ENCODE results near the gene C2orf68. TPM values are rescaled to one million over a fixed set of nuclear protein-coding genes. Genes with fewer than 3 reads are reported as not detected.
"Not testable (repeated sequence)": the region's sequence is repeated elsewhere in the genome, so short reads cannot be mapped to it uniquely, and the experiment has no call there.

Gene C2orf68, protein sequence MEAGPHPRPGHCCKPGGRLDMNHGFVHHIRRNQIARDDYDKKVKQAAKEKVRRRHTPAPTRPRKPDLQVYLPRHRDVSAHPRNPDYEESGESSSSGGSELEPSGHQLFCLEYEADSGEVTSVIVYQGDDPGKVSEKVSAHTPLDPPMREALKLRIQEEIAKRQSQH
- 19.4 to 33.9 TPM (median 21.3 TPM) in 3 replicates for total RNA-seq
- long read RNA-seq, partial matches to known transcripts = 0 of 3 reads
- long read RNA-seq, other reads (novel, unspliced or antisense) = 3 of 3 reads

DNA sequence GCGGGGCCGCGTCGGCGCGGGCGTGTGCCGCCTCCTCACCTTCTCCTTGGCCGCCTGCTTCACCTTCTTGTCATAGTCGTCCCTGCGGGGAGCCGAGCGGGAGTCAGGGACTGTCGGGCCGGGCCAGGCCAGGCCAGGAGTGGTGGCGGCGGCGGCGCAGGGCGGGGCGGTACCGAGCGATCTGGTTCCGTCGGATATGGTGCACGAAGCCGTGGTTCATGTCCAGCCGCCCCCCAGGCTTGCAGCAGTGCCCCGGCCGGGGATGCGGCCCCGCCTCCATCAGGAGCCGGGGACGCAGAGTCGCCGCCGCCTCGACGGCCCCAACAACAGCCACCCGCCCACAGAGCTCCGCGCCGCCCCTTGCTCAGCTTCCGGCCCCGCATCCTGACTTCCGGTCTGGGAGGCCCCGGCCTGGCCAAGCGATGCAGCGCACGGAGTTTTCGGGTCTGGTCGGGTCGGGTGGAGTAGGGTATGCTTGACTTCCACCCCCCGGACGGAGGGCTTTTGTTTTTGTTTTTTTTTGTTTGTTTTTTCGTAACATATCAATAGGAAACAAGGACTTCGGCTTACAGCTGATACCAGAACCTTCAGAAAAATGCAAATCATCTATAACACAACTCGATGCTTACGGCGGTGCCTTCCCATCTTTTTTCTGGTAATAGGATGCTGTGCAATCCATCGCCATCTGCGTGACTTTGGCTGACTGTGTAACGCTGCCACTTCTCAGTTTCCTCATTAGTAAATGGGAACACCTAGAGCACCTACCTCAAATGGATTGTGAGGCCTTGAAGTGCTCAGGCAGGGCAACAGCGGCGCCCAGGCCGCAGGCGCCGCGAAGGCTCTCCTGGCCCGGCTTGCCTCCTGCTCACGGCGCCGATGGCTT, at the start of gene C2orf68:
Gene C2orf68, minus strand, starts transcription at position 362 of the 883 bp plus-strand sequence. Its CDS starts 82 bp downstream, at position 280.
- Mint-ChIP-seq H3K36me3 (ENCODE audit: low read depth) (peaks cover 5% of the 10 kb centered on the region), H3K27ac (ENCODE audit: unreplicated experiment) (peak within 1 kb of the TSS; percentile 92), H3K9me3 (ENCODE audit: low read depth) (no peaks in the 10 kb centered on the region), H3K27me3 (ENCODE audit: low read depth) (no peaks in the 10 kb centered on the region), H3K4me1 (ENCODE audit: low read depth) (peaks cover 35% of the 10 kb centered on the region), H3K4me3 (ENCODE audit: unreplicated experiment) (peak within 1 kb of the TSS; percentile 82)
- TF ChIP-seq, protein P1, sequence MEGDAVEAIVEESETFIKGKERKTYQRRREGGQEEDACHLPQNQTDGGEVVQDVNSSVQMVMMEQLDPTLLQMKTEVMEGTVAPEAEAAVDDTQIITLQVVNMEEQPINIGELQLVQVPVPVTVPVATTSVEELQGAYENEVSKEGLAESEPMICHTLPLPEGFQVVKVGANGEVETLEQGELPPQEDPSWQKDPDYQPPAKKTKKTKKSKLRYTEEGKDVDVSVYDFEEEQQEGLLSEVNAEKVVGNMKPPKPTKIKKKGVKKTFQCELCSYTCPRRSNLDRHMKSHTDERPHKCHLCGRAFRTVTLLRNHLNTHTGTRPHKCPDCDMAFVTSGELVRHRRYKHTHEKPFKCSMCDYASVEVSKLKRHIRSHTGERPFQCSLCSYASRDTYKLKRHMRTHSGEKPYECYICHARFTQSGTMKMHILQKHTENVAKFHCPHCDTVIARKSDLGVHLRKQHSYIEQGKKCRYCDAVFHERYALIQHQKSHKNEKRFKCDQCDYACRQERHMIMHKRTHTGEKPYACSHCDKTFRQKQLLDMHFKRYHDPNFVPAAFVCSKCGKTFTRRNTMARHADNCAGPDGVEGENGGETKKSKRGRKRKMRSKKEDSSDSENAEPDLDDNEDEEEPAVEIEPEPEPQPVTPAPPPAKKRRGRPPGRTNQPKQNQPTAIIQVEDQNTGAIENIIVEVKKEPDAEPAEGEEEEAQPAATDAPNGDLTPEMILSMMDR (IDR thresholded peaks at IDR 0.05) = no peak
- DNase-seq (ENCODE audit: low spot score) = peak; percentile 97

- Mint-ChIP-seq H3K36me3 (ENCODE audit: low read depth) (peaks cover 1% of the 10 kb centered on the region), H3K27ac (ENCODE audit: unreplicated experiment) (no peak overlapping the region), H3K9me3 (ENCODE audit: low read depth) (no peaks in the 10 kb centered on the region), H3K4me3 (ENCODE audit: unreplicated experiment) (no peak overlapping the region), H3K4me1 (ENCODE audit: low read depth) (peaks cover 8% of the 10 kb centered on the region), H3K27me3 (ENCODE audit: low read depth) (no peaks in the 10 kb centered on the region)
- TF ChIP-seq, protein P1 (IDR thresholded peaks at IDR 0.05) = no peak
- no peak for DNase-seq (ENCODE audit: low spot score)
These were observed 49.4 kb upstream of the C2orf68 start for GRCh38 chr2:85661139-85661858.

DNA sequence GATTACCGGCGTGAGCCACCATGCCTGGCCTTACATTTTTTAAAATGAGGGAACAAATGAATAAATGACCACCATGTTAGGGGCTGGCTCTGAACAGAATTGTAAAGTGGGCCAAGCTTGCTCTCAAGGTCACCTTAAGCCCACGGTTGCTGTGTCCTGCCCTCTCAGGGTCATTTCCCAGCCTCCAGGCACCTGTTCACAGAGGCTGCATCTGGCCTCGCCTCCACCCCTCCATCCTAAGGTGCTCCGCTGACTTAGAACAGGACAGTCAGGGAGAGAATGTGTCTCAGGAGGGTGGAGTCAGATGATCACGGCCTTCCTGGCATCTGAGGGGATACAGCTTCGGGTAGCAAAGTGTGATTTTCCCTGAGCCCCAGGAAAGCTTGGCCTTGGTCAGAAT, 48.9 kb upstream of the C2orf68 start:
- Mint-ChIP-seq H3K4me3 (ENCODE audit: unreplicated experiment) (no peak overlapping the region), H3K36me3 (ENCODE audit: low read depth) (peaks cover 5% of the 10 kb centered on the region), H3K9me3 (ENCODE audit: low read depth) (no peaks in the 10 kb centered on the region), H3K27me3 (ENCODE audit: low read depth) (no peaks in the 10 kb centered on the region), H3K27ac (ENCODE audit: unreplicated experiment) (no peak overlapping the region), H3K4me1 (ENCODE audit: low read depth) (peaks cover 8% of the 10 kb centered on the region)
- DNase-seq (ENCODE audit: low spot score) = no peak
- TF ChIP-seq, protein P1 (IDR thresholded peaks at IDR 0.05) = no peak

- not testable (repeated sequence) for H3K9me3 Mint-ChIP-seq (ENCODE audit: low read depth); H3K36me3 Mint-ChIP-seq (ENCODE audit: low read depth); H3K27ac Mint-ChIP-seq (ENCODE audit: unreplicated experiment)
These were observed 48.4 kb upstream of the C2orf68 start for GRCh38 chr2:85660301-85660700.

DNA sequence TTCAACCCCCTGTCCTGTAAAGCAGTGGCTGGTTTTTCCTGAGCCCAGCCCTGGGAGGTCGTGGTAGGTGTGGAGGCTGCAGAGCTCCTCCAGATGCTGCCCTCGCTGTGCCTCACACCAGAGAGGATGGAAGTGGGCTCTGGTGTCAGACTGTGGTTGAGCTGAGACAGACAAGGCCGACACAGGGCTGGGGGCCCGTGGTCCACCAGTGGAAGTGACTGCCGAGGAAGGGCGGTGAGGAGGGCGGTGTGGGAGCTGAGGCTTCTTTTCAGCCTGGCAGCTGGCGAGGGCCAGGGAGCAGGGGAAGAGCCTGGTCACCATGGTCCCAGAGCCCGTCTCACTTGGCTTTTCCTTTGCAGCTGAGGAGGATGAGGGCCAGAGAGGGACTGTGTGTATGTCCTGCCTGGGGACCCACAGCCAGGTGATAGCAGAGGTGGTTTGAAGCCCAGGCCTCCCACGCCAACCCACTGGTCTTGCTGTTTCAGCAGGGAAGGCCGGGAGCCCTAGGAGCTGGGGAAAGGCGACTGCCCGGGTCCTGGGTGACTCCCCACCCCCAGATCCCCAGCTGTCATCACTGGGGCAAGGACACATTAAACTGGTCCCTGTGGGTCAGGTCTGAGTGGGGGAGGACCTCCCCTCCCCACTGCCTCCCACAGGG, 47.6 kb upstream of the C2orf68 start:
- H3K36me3 Mint-ChIP-seq (ENCODE audit: low read depth) = peaks cover 5% of the 10 kb centered on the region
- H3K27ac Mint-ChIP-seq (ENCODE audit: unreplicated experiment) = no peak overlapping the region
- H3K9me3 Mint-ChIP-seq (ENCODE audit: low read depth) = no peaks in the 10 kb centered on the region
- peaks cover 8% of the 10 kb centered on the region for H3K4me1 Mint-ChIP-seq (ENCODE audit: low read depth)
- no peak for DNase-seq (ENCODE audit: low spot score)
- TF ChIP-seq, protein P1 (IDR thresholded peaks at IDR 0.05) = no peak
- no peaks in the 10 kb centered on the region for H3K27me3 Mint-ChIP-seq (ENCODE audit: low read depth)
- H3K4me3 Mint-ChIP-seq (ENCODE audit: unreplicated experiment) = no peak overlapping the region

More at GRCh38 chr2:85660301-85660700, 48.4 kb upstream of the C2orf68 start:
- not testable (repeated sequence) for H3K27me3 Mint-ChIP-seq (ENCODE audit: low read depth); H3K4me3 Mint-ChIP-seq (ENCODE audit: unreplicated experiment); H3K4me1 Mint-ChIP-seq (ENCODE audit: low read depth); DNase-seq (ENCODE audit: low spot score)

DNA sequence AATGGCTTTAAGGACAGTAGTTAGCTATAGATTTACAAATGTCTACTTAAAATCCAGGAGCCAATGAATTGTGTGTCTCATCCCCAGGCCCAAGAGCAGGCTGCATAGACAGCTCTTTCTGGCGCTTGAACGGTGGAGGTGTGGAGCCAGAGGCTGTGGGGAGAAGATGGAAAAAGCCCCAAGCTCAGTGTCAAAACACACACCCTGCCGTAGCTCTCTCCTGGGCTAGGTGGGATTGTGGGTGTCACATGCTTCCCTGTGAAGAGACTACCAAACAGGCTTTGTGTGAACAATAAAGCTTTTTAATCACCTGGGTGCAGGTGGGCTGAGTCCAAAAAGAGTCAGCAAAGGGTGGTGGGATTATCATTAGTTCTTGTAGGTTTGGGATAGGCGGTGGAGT, 45.5 kb upstream of the C2orf68 start:
- H3K4me1 Mint-ChIP-seq (ENCODE audit: low read depth); H3K9me3 Mint-ChIP-seq (ENCODE audit: low read depth); H3K27ac Mint-ChIP-seq (ENCODE audit: unreplicated experiment); H3K27me3 Mint-ChIP-seq (ENCODE audit: low read depth); H3K4me3 Mint-ChIP-seq (ENCODE audit: unreplicated experiment); DNase-seq (ENCODE audit: low spot score): not testable (repeated sequence)
- H3K36me3 Mint-ChIP-seq (ENCODE audit: low read depth) = peaks cover 13% of the 10 kb centered on the region
